ENCODE data around the gene FXN.
"Not testable (repeated sequence)": the region's sequence is repeated elsewhere in the genome, so short reads cannot be mapped to it uniquely, and the experiment has no call there.

FXN gene

GRCh38 chr9:69071059-69071458 is 35.5 kb downstream of the FXN start:
- DNase-seq, result no peak

DNA sequence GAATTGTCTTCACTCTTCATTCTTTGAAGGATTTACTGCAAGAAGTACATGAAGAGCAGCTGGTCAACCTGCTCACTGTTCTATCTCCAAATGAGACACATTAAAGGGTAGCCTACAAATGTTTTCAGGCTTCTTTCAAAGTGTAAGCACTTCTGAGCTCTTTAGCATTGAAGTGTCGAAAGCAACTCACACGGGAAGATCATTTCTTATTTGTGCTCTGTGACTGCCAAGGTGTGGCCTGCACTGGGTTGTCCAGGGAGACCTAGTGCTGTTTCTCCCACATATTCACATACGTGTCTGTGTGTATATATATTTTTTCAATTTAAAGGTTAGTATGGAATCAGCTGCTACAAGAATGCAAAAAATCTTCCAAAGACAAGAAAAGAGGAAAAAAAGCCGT is 37.6 kb downstream of the FXN start:
- DNase-seq, result no peak

DNA sequence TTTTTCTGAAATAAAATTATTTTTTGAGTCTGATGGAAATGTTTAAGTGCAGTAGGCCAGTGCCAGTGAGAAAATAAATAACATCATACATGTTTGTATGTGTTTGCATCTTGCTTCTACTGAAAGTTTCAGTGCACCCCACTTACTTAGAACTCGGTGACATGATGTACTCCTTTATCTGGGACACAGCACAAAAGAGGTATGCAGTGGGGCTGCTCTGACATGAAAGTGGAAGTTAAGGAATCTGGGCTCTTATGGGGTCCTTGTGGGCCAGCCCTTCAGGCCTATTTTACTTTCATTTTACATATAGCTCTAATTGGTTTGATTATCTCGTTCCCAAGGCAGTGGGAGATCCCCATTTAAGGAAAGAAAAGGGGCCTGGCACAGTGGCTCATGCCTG is 39.2 kb downstream of the FXN start:
- DNase-seq, result no peak

DNA sequence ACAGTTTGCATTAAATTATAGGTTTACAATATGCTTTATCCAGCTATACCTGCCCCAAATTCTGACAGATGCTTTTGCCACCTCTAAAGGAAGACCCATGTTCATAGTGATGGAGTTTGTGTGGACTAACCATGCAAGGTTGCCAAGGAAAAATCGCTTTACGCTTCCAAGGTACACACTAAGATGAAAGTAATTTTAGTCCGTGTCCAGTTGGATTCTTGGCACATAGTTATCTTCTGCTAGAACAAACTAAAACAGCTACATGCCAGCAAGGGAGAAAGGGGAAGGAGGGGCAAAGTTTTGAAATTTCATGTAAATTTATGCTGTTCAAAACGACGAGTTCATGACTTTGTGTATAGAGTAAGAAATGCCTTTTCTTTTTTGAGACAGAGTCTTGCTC is 41.0 kb downstream of the FXN start:
- DNase-seq, result no peak

- DNase-seq, result no peak
Measured at GRCh38 chr9:69078069-69078468, 42.5 kb downstream of the FXN start.

DNA sequence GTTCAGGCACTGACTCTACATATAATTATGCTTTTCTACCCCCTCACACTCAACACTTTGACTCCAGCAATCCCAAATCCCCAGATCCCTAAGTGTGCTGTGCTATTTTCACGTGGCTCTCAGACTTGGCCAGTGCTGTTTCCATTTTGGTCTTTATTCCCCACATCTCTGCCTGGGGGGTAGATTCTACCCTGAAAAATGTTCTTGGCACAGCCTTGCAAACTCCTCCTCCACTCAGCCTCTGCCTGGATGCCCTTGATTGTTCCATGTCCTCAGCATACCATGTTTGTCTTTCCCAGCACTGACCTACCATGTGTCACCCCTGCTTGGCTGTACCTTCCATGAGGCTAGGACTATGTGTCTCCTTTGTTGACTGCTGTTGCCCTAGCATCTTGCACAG is 43.0 kb downstream of the FXN start:
- peak; percentile 24 for DNase-seq

GRCh38 chr9:69079186-69079585 is 43.6 kb downstream of the FXN start:
- DNase-seq, result no peak

DNA sequence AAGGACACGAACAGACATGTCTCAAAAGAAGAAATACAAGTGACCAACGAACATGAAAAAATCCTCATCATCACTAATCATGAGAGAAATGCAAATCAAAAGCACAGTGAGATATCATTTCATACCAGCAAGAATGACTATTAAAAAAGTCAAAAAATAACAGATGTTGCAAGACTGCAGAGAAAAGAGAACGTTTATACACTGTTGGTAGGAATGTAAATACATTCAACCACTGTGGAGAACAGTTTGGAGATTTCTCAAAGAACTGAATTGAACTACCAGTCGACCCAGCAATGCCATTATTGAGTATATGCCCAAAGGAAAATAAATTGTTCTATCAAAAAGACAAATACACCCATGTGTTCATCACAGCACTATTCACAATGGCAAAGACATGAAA is 45.7 kb downstream of the FXN start:
- DNase-seq, result no peak

DNA sequence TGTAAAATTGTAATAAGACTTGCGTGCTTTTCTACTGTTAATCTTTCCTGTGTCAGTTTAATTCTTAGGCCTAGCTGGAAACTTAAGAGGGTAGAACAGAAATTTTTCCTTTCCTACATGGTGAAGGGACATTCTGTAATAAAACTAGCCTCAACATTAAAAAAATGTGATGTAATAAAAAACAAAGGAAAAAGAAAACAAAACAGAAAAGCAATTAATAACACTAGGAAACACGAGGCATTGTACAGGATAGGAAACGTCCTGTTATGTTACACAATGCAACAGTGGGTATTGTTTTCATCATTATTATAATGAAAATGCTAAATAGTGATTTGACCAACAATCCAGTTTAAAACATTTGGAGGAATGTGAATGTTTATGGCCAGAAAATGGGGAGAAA is 47.8 kb downstream of the FXN start:
- no peak for DNase-seq

DNA sequence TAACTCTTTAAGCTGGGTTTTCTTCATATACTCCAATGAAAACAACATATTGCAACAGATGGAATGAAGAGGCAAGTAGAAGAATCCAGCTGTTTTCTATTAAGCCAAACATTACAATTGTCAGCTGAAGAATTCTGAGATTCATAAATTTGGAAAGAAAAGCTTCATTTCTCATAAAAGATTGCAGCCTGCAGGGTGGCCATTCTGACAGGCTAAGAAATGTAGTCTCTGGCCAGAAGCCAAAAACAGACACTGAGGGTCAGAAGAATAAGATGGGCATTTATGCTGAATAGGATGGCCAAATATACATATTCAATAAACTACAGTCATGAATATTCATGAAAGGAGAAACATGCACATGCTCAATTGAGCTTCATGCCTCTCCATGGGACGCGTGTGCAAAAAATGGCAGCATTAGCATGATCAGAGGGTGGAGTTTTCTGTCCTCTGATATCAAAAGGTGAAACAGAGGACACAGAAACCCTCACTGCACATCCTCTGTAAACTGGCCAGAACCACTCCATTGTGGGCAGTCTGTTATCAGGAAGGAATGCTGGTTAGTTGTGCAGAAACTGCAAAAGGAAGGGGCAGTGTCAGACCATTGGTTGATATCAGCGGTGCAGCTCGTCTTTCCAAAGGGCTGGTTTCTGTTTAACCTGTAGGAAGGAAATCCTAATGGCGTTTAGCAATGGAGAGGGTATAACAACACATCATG is 50.2 kb downstream of the FXN start:
- peak; percentile 78 for DNase-seq

GRCh38 chr9:69086312-69086711 is 50.8 kb downstream of the FXN start:
- DNase-seq, result no peak

DNA sequence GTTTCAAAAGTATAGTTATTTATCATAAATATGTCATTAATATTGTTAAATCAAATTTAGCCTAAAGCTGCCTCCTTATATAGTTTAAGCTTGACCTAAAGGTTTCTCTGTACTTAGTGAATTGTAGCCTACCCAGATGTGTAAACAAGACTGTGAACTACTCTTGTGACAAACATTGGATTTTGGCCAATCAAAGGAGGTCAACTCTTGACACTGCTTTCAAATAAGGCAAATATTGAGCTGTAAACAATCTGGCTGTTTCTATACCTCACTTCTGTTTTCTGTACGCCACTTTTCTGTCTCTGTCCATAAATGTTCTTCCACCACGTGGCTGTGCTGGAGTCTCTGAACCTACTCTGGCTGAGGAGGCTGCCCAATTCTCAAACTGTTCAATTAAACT is 51.2 kb downstream of the FXN start:
- DNase-seq, result no peak

GRCh38 chr9:69089082-69089481 is 53.5 kb downstream of the FXN start:
- DNase-seq, result no peak

GRCh38 chr9:69089491-69089890 is 53.9 kb downstream of the FXN start:
- no peak for DNase-seq

DNA sequence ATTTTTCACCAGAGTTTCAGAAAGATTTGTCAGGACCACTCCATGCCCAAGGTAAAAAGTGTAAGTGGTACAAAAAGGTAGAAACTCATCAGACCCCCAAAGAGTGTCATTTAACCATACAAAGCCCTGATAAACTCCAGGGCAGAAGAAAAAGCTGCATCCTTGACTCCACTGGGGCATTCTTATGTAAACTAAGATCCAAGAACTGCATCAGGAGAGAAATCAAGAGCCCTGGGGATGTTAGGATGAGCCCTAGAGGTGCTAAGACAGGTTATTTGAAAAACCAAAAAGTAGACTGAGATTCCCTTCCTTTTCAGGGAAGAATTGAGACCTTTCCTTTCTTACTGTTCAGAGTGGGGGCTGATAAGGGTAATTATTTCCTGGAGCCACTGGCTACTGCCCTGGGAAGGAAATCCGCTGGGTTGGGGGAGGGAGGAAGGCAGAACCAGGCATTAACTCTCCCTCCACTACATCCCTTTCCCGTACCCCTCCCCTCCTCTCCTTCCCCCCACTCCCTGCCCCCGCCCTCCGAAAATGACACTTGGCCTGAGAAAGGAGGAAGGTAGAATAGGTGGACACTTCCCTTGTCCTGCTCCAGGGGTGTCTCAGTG is 54.7 kb downstream of the FXN start:
- no peak for DNase-seq

GRCh38 chr9:69090946-69091345 is 55.4 kb downstream of the FXN start:
- no peak for DNase-seq

GRCh38 chr9:69093471-69094103 is 58.0 kb downstream of the FXN start:
- no peak for DNase-seq

- not testable (repeated sequence) for DNase-seq
Measured at GRCh38 chr9:69094361-69095135, 59.0 kb downstream of the FXN start.

DNA sequence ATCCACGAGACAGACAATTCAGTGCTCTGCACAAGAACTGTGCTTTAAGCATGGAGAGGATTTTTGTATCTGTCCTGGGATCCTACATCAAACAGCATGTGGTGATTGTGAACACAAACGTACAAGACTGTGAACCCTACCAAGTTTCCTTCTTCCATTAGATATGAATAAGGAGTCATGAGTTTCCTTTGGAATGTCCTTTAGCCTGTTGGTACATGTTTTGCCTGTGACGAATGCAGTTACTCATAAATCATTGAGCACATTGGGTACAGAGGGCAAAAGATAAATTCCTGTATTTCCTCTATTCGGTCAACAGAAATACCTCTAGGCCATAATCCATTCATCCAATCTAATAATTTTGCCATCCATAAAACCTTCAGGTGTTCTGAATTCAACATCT is 61.5 kb downstream of the FXN start:
- DNase-seq, result peak; percentile 88

GRCh38 chr9:69097923-69098593 is 62.5 kb downstream of the FXN start:
- DNase-seq, result no peak

DNA sequence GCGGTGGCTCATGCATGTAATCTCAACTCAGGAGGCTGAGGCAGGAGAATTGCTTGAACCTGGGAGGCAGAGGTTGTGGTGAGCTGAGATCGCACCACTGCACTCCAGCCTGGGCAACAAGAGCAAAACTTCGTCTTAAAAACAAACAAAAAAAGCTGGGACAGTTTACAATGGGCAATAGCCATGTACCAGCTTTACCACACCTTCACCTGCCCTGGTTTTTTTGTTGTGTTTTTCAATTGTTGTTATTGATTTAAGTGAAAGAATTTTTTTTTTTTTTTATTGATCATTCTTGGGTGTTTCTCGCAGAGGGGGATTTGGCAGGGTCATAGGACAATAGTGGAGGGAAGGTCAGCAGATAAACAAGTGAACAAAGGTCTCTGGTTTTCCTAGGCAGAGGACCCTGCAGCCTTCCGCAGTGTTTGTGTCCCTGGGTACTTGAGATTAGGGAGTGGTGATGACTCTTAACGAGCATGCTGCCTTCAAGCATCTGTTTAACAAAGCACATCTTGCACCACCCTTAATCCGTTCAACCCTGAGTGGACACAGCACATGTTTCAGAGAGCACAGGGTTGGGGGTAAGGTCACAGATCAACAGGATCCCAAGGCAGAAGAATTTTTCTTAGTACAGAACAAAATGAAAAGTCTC is 67.9 kb downstream of the FXN start:
- DNase-seq, result not testable (repeated sequence)

DNA sequence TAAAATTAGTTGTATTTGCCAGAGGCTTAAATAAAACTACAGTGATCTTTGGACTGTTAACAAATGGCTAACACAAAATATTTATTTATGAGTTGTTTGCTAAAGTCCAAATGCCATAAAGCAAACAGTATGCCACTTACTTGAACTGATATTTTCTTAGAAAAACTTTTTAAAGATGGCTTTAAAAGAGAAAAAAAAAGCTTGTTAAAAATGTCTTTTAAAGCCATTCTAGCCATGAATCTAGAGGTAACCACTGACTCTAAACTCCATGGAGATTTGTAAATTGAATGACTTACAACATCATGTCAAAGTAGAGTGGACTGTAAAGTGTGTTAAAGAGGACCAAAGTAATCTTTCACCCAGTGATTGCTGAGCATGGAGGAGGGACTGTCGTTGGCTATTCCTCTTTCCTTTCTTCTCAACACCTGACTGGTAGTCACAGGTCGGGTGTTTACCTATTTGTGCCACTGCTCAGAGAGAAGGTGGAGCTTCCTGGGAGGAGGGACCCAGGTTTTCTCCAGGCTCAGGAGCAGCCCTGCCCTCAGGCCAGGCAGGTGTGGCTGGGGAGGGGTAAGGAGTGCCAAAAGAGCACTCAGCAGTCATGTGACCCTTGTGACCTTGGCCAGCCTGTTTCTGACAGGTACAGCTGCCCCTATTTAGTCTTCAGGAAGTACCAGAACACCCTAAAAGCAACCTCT is 69.4 kb downstream of the FXN start:
- no peak for DNase-seq
